GM10266 (cell line): Measurements from ENCODE around the gene TEX14.

Source experiments
- DNase-seq: peaks from one replicate; pipeline ENCODE4 v3.0.0; 2012; ENCODE audit errors: extremely low spot score
- CTCF ChIP-seq: IDR thresholded peaks from 2 replicates; pipeline ENCODE4 v1.5.1; 2012; ENCODE audit warnings: mild to moderate bottlenecking, low read depth; ENCODE audit not compliant: control insufficient read depth, insufficient read depth; ENCODE audit errors: missing control alignments

Gene TEX14

GRCh38 chr17:58570758-58571157 is 121.1 kb downstream of the TEX14 start:
- no peak for DNase-seq
- no peak for TF ChIP-seq CTCF

GRCh38 chr17:58569196-58569595 is 122.6 kb downstream of the TEX14 start:
- no peak for TF ChIP-seq CTCF
- no peak for DNase-seq

DNA sequence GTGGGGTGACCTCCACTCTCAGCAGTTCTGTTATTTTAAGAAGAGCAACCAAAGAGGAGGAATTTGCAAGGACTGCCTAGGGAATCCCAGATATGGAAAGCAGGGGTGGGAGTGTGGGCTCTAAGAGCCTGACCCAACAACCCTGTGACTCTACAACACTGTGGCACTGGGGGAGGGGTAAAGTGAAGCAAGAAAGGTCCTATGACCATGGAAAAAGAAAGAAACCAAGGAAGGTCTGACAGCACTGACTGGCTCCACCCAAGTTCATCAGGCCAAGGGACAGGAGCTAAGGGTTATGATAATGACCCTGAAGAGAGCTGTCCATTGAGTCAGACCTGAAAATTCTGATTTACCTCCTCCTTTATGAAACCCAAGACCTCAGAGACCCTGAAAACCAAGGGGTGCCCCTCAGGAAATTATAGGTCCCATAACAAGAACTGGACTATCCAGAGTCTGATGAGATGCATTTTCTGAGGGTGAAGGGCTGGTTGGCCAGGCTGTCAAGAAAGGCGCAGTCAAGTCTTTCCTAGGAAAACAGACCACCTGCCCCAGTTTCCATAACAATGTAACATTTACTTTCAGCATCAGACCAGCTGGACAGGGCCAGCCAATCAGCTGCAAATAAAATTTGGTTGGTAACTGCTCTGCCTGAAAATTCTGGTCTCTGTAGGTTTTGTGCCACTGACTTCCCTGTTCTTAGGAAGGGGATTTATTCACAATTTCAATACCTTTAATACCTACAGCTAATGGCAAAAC is 123.6 kb downstream of the TEX14 start:
- TF ChIP-seq CTCF: no peak

DNA sequence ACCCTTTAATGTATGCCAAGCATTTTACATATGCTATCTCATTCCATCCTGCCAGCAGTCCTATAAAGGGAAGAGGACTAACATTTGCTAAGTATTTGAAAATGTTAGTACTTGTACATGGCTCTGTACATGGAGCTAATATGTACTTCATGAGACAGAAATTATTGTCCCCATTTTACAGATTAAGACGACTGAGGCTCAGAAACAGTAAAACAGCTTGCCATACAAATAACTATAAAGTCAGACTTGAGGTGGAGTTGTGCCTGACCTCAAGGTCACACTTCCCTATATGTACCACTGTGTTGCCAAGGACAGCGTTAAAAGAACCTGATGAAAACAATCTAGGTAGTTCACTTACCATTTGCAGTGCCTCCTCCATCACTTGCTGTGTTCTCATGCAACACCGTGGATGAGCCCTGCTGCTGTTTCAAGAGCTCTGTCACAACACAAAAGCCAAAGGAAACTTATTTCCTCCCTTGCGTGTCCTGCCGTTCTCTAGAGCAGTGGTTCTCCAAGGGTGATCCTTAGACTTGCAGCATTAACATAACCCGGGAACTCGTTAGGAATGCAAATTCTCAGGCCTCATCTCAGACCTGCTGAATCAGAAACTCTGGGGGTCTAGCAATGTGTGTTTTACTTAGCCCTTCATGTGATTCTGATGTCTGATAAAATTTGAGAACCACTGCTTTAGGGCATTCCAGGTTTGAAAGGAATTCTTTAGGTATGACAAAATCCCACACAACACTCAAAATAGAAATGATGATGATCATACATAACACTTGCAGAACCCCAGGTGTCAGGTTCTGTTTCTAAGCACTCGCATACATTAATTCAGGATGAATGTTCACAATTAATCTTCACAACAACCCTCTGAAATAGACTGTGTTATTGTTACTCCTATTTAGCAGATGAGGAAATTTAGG is 126.2 kb downstream of the TEX14 start:
- DNase-seq: no peak
- no peak for TF ChIP-seq CTCF

More for the DNA sequence above, 123.6 kb downstream of the TEX14 start:
- no peak for DNase-seq

GRCh38 chr17:58564971-58565370 is 126.9 kb downstream of the TEX14 start:
- no peak for DNase-seq
- TF ChIP-seq CTCF: no peak

- DNase-seq: no peak
- TF ChIP-seq CTCF: no peak
These were observed 127.6 kb downstream of the TEX14 start for GRCh38 chr17:58564243-58564642.

GRCh38 chr17:58560511-58560910 is 131.3 kb downstream of the TEX14 start:
- DNase-seq: no peak
- TF ChIP-seq CTCF: no peak
